ENCODE measurements around the gene KCNH5.

The KCNH5 gene

DNA sequence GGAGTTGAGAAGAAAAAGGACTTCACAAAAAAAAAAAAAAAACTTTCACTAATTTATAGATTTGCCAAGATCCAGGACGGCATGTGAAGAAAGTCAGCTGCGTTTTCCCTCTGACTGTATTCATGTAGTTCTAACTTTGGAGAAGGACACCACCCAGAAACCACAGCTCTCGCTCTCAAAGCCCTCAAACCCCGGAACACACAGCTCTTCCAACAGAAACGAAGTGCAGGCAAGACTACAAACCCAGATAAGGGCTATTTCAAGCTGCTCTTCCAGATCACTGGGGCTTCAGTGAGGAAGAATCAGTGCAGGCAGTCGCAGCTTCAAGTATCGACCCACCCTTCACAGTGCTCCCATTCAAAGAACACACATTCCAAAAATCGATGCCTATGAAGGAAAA is 13.2 kb downstream of the KCNH5 start:
- TF ChIP-seq ZFX (IDR thresholded peaks at IDR 0.05), result no peak
- TF ChIP-seq, protein P1, sequence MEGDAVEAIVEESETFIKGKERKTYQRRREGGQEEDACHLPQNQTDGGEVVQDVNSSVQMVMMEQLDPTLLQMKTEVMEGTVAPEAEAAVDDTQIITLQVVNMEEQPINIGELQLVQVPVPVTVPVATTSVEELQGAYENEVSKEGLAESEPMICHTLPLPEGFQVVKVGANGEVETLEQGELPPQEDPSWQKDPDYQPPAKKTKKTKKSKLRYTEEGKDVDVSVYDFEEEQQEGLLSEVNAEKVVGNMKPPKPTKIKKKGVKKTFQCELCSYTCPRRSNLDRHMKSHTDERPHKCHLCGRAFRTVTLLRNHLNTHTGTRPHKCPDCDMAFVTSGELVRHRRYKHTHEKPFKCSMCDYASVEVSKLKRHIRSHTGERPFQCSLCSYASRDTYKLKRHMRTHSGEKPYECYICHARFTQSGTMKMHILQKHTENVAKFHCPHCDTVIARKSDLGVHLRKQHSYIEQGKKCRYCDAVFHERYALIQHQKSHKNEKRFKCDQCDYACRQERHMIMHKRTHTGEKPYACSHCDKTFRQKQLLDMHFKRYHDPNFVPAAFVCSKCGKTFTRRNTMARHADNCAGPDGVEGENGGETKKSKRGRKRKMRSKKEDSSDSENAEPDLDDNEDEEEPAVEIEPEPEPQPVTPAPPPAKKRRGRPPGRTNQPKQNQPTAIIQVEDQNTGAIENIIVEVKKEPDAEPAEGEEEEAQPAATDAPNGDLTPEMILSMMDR (conservative IDR thresholded peaks at IDR 0.05), result no peak
- H3K27ac ChIP-seq, result no peak overlapping the region

DNA sequence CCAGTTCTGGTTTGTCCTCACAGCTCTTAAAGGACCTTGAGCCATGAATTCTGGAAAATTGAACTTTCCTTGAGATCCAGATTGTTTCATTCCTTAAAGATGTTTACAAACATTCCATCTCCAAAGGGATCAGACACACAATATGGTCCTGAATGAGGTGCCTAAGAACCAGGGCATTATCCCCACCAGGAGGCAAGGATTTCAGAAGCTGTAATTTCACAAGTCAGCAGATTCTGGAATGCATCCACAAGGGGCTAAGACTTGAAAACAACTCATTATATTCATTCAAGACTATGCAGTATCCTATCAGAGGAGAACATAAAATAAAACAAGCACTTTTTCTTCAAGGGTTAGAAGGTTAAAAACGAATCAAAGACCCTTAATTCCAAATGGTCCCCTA is 15.1 kb downstream of the KCNH5 start:
- H3K27ac ChIP-seq, result no peak overlapping the region
- no peak for TF ChIP-seq ZFX (IDR thresholded peaks at IDR 0.05)
- TF ChIP-seq, protein P1 (conservative IDR thresholded peaks at IDR 0.05), result no peak

DNA sequence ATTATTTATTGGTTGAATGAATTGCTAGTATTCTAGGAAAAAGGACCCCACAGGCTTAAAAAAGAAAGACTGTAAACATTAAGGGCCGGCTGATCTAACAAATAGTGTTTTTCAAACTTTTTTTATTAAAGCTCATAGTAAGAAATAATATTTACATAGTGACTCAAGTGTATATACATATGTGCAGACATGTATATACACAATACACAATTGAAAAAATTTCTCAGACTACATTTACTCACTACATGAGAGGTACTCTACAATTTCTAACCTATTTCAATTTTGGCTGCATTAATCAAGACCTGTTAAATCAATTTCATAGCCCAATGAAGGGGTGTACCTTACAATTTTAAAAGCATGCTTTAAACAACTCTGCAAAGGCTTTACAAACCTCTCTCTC is 17.5 kb downstream of the KCNH5 start:
- no peak for TF ChIP-seq ZFX (IDR thresholded peaks at IDR 0.05)
- TF ChIP-seq, protein P1 (conservative IDR thresholded peaks at IDR 0.05), result no peak
- H3K27ac ChIP-seq, result no peak overlapping the region

DNA sequence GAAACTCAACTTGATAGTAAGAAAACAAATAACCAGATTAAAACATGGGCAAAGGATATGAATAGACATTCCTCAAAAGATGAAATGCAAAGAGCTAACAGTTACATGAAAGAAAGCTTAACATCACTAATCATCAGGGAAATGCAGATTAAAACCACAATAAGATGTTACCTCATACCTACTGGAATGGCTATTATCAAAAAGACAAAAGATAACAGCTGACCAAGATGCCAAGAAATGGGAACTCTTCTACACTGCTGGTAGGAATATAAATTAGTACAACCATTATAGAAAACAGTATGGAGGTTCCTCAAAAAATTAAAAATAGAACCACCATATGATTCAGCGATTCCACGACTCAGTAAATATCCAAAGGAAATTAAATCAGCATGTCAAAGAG is 18.8 kb downstream of the KCNH5 start:
- H3K27ac ChIP-seq, result no peak overlapping the region
- TF ChIP-seq, protein P1 (conservative IDR thresholded peaks at IDR 0.05), result no peak
- no peak for TF ChIP-seq ZFX (IDR thresholded peaks at IDR 0.05)

DNA sequence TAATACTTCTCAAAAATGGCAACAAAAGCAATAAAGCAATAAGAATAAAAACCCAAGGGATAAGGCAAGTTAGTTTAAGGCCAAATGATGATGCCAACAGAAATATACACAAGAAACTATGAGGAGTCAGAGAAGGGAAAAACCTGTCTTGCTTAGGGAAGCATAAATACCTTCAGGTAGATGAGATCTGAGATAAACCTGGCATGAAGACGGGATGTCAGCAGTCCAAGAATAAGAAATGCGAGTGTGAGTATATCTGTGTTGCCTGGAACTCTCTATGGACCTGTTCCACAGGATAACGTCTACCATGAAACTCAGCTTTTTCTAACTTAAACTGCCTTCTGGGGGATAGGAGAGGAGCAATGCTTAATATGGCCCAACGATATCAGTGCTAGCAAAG is 30.6 kb downstream of the KCNH5 start:
- H3K27ac ChIP-seq, result no peak overlapping the region
- no peak for TF ChIP-seq ZFX (IDR thresholded peaks at IDR 0.05)
- TF ChIP-seq, protein P1 (conservative IDR thresholded peaks at IDR 0.05), result no peak

DNA sequence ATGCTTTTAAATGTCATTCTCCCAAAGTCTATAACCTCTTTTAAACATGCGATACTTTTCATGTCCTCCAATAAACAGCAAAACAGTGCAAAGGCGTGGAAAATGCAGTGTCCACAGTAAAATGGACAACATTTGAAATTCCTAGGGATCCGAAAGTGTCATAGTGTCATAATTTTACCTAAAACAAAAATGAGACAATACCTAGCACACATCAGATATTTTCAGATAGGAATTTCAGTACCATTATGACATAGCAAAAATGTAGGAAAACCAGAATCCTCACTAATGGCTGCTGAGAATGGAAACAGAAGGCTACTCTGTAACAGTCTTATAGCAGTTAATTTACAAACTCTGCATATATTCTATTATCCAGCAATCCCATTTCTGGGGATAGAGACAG is 33.1 kb downstream of the KCNH5 start:
- H3K27ac ChIP-seq, result no peak overlapping the region
- no peak for TF ChIP-seq ZFX (IDR thresholded peaks at IDR 0.05)
- TF ChIP-seq, protein P1 (conservative IDR thresholded peaks at IDR 0.05), result no peak

DNA sequence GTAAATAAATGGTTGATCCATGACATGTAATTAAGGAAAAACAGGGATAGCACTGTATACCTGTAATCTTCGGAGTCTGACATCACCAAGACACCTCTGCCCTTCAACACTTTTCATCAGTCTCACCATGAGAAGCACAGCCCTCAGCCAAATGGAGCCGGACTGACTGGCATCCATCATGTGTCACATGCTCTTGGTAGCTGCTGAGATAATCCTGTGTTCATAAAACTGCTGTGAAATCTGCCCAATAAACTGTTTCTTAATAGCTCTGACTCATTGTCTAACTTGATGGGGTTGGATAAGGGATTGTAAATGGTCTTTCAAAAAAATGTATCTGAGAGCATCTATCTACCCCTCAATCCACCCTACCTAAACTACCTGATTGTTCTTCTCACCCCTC is 33.6 kb downstream of the KCNH5 start:
- no peak for TF ChIP-seq ZFX (IDR thresholded peaks at IDR 0.05)
- TF ChIP-seq, protein P1 (conservative IDR thresholded peaks at IDR 0.05), result no peak

More for the DNA sequence above, 33.6 kb downstream of the KCNH5 start:
- no peak overlapping the region for H3K27ac ChIP-seq

All from C4-2B (cell line).